Astrocyte of the spinal cord (primary cell): Measurements from ENCODE around the gene SHOC2.

ENCODE experiments used
- DNase-seq: peaks from one replicate; pipeline ENCODE4 v3.0.0; 2011; ENCODE audit warnings: low read depth, low spot score
- H3K4me3 ChIP-seq: 2 replicates; pipeline ENCODE4 v1.5.1; 2011; ENCODE audit warnings: low read depth, mild to moderate bottlenecking, low read length, moderate library complexity
- CTCF ChIP-seq: IDR thresholded peaks from 2 replicates; pipeline ENCODE4 v1.5.1; 2012; ENCODE audit warnings: low read depth, mild to moderate bottlenecking, low read length, inconsistent platforms
- in situ Hi-C: cut with HindIII; loops from 2 replicates; pipeline ENCODE4 v1.10.0; 2017; ENCODE audit warnings: low sequenced_read_pairs

SHOC2 gene

GRCh38 chr10:110967009-110967630 lies 47.7 kb downstream of the SHOC2 start:
- in situ Hi-C loops, result no loop called here
- H3K4me3 ChIP-seq, result no peak overlapping the region
- no peak for TF ChIP-seq CTCF
- no peak for DNase-seq

GRCh38 chr10:110967645-110968044 lies 48.2 kb downstream of the SHOC2 start:
- TF ChIP-seq CTCF, result no peak
- in situ Hi-C loops, result no loop called here

GRCh38 chr10:110969183-110969582 lies 49.8 kb downstream of the SHOC2 start:
- in situ Hi-C loops, result no loop called here
- H3K4me3 ChIP-seq, result no peak overlapping the region
- no peak for DNase-seq
- no peak for TF ChIP-seq CTCF

More at GRCh38 chr10:110967645-110968044, 48.2 kb downstream of the SHOC2 start:
- no peak overlapping the region for H3K4me3 ChIP-seq
- DNase-seq, result no peak

- no peak overlapping the region for H3K4me3 ChIP-seq
- no peak for TF ChIP-seq CTCF
- DNase-seq, result no peak
- in situ Hi-C loops, result no loop called here
Measured at GRCh38 chr10:110971638-110972037, 52.2 kb downstream of the SHOC2 start.

GRCh38 chr10:110972231-110973134 lies 53.1 kb downstream of the SHOC2 start:
- DNase-seq, result no peak
- no peak overlapping the region for H3K4me3 ChIP-seq
- TF ChIP-seq CTCF, result no peak
- in situ Hi-C loops, result no loop called here

GRCh38 chr10:110973400-110973799 lies 54.0 kb downstream of the SHOC2 start:
- H3K4me3 ChIP-seq, result no peak overlapping the region
- DNase-seq, result no peak
- in situ Hi-C loops, result no loop called here
- no peak for TF ChIP-seq CTCF
